HG02852 (cell line): ENCODE measurements around the gene CHGA.

Experiments
- ATAC-seq: cut with Tn5 transposase; IDR thresholded peaks from one replicate; pipeline ENCODE4 v1.9.1; 2021; ENCODE audit warnings: mild to moderate bottlenecking, moderate library complexity; ENCODE audit not compliant: unreplicated experiment

The CHGA gene

DNA sequence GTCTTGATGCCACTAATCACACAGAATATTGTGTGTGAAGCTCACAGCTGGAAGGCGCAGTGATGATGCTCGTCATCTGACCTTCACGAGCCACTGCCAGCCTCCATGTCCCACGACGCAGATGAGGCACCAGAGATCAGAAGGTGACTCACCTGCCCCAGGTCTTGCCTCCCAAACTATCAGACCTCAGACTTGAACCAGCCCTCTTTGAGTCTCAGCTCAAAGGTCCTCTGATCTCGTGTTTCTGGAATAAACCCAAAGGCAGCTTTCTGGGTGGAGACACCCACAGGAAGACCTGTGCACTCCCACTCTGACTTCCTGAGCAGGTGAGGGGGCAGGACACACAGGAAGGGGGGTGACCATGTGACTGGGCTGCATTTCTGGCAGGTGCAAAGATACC, 19.6 kb upstream of the CHGA start:
- no peak for ATAC-seq

DNA sequence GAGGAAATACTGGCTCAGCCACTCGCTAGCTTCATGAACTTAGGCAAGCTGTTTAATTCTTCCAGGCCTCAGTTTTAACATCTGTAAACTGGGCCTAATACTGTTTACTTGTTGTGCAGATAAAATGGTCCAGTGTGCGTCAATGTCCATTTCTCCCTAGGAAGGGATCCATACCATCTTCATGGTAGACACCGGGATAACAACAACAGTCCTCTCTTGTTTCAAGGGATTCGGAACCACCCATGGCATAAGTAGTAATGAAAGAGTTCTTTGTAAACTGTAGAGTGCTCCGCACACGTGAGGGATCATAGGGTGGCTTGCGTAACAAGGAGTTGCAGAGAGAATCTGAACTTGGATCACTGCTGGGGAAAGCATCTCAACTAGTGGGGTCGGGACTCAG, 17.3 kb upstream of the CHGA start:
- no peak for ATAC-seq

DNA sequence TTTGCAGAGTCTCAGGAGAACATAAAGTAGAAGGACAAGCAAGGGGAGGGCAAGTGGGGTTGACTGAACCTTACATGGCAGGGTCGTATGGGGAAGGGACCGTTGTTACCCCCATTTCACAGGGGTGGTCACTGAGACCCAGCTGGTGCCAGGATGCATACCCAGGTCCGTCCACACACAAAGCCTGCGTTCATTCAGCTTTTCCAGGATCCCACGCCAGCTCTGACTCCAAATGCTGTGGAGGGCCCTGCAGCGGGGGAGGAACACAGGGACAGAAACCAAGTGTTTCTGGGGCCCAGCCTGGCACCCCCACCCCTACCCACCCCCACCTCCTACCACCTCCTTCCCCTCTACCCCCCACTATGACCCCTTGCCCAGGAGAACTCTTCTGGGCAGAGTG, 16.5 kb upstream of the CHGA start:
- no peak for ATAC-seq

DNA sequence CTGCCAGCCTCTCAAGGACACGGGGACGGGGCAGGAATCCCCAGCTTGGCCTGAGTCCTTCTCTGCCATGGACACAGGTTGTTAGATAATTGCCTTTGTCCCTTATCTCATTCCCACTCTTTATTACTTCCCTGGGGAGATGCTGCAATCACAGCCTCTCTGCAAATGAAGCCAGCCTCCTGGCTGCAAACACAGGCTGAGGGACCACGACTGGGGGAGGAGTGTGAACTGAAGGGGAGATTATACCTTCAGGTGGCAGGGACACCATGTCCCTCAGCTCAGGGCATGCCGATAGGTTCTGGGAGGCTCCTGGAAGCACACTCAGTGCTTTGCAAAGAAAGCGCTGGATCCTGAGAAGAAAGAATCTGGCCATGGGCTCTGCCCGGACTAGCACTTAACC, 16.1 kb upstream of the CHGA start:
- ATAC-seq: no peak

DNA sequence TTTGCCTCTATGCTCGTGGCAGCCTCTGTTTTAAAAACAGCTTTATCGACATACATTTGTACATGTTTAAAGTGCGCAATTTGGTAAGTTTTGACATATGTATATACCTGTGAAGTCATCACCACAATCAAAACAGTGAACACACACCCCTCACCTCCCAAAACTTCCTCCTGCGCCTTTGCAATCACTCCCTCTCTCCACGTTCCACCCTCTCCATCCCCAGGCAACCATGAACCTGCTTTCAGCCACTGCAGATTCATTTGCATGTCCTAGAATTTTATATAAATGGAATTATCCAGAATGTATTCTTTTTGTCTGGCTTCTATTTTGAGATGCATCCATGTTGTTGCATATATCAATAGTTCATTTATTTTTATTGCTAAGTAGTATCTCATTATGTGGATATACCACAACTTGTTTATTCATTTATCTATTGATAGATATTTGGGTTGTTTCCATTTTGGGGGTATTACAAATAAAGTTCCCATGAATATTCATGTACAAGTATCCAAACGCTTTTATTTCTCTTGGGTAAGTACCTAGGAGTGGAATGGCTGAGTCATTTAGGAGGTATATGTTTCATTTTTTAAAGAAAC, 15.5 kb upstream of the CHGA start:
- ATAC-seq: no peak

GRCh38 chr14:92914087-92914656, 8.8 kb upstream of the CHGA start:
- no peak for ATAC-seq

- no peak for ATAC-seq
Observed at GRCh38 chr14:92916201-92916600, 6.7 kb upstream of the CHGA start.

DNA sequence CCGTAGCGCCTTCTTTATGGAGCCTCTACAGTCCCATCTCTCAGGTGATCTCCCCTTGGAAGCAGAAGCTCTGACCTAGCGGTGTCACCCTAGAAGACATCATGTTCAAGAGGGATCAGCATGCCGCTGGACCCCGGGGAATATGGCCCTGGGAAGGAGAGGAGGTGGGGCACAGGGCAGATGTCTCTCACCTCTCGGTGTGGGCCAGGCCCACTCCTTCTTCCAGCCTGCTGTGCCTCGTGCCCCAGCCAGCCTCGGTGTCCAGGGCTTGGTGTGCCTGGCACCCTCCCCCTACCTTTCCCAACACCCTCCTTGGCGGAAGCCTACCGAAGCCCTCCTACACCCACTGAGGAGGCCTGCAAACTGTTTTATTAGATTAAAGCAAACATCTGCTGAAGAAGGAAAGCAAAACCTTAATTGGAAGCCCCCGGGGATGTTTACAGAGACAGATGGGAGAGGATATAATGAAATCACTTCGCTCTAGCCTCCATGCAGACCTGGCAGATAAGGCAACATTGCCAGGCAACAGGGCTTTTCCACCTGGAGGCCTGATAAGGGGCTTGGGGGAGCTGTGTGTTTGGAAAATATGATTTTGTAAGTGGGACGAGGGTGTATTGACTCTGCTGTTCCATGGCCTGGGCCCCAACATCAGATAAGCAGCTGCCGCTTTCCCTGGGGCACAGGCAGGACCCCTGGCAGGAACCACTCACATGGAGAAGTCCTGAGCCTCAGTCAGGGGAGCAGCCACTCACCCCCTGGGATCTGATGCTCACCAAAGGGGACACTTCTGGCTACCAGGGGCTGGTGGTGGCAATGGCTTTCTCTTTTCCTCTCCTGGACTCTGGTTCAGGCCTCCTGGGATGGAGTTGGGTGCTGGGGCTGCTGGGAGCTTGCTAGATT, 5.7 kb upstream of the CHGA start:
- no peak for ATAC-seq

- ATAC-seq: no peak
Observed at GRCh38 chr14:92917956-92918355, 5.0 kb upstream of the CHGA start.

- no peak for ATAC-seq
Observed at GRCh38 chr14:92920001-92920400, 2.9 kb upstream of the CHGA start.

GRCh38 chr14:92922155-92922735, 705 bp upstream of the CHGA start:
- ATAC-seq: no peak

DNA sequence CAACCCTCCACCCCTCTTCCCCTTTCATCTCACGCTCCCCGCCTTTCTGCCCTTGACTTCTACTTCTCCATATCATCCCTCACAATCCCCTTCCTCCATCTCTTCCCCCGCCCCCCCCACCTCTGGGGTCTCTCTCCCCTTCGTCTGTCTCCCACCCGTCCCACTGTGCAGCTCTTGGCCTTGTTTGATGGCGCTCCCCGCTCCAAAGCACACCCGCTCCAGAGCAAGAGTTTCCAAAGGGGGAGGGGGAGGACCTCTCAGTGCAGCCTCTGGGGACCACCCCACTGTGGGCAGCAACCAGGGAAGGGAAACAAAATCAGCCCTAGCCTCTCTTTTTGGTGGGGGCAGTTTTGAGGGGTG, 774 bp downstream of the CHGA start:
- ATAC-seq: no peak

GRCh38 chr14:92924247-92924646, 1.3 kb downstream of the CHGA start:
- no peak for ATAC-seq

DNA sequence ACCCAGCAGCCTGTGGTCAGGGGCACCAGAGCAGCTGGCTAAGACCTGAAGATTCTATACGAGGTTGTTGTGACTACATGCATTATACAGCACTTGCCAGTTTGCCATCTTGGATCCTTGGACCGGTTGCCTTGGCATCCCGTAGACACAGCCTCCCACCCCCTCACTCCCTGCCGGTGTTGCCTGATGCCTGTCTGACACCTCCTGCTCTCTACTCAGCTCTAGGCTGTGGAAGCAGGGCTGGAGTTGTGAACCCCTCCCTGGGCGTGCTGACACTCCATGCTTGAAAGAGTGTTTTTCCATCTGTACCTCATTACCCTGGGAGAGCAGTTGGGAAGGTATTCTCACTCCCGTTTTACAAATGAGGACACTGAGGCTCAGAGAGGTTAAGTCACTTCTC, 2.5 kb downstream of the CHGA start:
- no peak for ATAC-seq

DNA sequence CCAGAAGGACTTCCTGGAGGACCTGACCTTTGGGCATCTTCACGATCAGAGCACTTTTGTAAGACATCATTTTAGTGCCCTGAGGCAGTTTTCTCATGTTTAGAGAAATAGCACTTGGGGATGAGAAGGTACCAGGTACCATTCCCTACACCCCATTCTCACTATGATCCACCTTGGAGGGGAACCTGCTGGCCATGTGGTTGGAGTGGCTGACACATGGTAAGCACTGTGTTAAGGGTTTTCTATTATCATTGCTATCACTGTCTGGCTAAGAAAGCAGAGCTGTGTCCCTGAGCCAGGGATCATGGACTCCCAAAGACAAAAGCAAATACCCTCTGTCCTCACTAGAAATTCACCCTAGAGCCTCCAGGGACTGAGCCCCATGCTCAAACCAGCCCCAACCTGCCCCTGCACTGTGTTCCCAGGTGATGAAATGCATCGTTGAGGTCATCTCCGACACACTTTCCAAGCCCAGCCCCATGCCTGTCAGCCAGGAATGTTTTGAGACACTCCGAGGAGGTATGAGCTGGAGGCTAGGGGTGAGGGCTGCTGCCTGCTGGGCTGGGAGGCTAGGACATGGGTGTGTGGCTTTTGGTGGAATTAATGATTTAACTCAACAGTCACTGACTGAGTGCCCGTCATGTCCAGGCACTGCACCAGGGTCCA, 3.4 kb downstream of the CHGA start:
- ATAC-seq: no peak

DNA sequence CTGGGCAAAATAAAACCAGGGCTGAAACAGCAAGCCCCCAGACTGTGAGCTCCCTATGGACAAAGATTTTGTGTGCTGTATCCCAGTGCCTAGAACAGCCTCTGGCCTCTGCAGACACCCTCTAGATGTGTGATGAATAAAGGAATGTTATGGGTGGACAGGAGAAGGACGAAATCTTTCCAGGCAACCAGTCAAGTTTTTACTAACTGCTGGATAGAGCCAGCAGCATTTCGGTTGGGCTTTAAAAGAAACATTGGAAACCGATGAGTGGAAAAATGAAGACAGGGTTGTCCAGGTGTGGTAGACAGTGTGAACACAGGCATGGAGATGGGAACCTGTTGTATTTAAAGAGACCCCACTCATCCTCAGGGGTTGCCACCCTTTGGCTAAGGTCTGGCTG, 4.0 kb downstream of the CHGA start:
- no peak for ATAC-seq

DNA sequence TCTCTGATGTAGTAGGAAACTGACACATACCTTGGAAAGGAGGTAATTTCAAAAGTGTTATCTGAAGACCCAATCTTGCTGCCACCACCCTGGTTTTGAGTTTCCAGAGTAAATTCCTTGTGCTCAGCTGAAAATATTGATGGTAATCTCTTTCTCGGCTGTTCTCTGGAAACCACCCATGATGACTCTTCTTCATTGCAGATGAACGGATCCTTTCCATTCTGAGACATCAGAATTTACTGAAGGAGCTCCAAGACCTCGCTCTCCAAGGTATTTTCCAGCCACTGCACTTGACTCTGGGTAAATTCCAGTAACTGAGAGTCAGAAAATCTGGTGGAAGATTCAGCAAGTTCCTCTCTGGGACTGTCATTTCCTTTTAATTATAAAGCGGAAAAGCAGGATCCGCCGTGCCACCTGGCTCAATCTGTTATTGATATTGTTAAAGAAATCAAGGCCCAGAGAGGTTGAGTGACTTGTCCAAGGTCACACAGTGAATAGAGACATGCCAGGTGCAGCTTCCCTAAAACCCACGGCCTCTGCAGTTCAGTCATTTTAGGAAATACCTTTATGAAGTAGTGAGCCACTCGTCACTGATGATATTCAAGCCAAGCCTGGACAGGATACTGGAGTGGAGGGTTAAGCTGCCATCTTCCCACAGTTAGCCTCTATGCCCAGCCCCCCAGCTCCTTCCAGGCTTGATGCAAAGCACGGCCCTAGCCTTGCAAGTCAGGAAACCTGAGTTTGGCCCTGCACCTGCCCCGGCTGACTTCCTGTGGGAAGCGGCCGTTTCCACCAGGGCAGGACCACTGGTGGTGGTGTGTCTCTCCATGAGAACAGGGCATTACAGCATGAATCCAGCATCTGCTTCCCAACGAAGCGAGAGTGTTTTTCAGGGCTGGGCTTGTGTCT, 4.7 kb downstream of the CHGA start:
- no peak for ATAC-seq

- ATAC-seq: no peak
Observed at GRCh38 chr14:92928258-92928629, 5.3 kb downstream of the CHGA start.

DNA sequence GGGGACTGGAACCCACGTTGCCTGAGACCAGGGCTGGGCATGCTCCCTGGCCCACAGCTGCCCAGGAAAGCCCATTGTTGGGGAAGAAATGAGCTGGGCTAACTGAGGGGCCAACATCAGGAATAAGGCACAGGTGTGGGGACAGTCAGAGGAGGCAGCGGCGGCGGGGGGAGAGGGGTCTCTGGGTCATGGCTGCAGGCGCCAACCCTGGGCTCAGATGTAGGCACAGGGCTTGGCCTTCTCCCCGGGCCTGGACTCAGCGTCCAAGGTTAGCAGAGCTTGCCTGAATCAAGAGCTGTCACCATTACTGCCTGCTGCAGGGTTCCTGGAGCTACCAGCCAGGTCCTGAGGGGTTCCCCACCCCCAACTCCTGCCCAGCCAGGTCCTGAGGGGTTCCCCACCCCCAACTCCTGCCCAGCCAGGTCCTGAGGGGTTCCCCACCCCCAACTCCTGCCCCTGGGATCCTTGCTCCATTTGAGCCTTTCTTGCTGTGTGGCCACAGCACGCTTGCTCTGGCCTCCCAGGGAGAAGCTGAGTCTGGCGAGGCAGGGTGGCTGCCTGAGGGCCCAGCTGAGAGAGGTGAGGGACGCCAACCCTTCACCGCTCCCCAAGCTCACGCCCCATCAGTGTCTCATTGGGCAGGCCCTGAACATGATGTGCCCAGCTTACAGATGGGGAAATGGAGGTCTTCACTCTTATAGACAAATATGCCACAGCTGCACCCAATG, 6.2 kb downstream of the CHGA start:
- no peak for ATAC-seq
